Skeletal muscle tissue (tissue), 4 donors: ENCODE results near the gene TMEFF1. TPM values are rescaled to one million over a fixed set of nuclear protein-coding genes. Genes with fewer than 3 reads are reported as not detected.
A peak's percentile ranks its signal among the peaks of the same experiment; 100 is the strongest.
"Not testable (repeated sequence)": the region's sequence is repeated elsewhere in the genome, so short reads cannot be mapped to it uniquely, and the experiment has no call there.

Experiments used
- H3K27ac ChIP-seq: one replicate; pipeline ENCODE4 v1.7.0; 2013; ENCODE audit warnings: mild to moderate bottlenecking, low read depth, low read length, inconsistent platforms
- H3K27me3 ChIP-seq, 3 donors: one replicate each; pipeline ENCODE4 v1.7.0; 2013; ENCODE audit warnings: low read length in 3 of 3; ENCODE audit not compliant: control insufficient read depth in 3 of 3, insufficient read depth in 3 of 3
- H3K36me3 ChIP-seq, 3 donors: one replicate each; pipeline ENCODE4 v1.7.0; 2013; ENCODE audit warnings: low read length in 3 of 3; ENCODE audit not compliant: control insufficient read depth in 3 of 3, insufficient read depth in 3 of 3
- H3K4me1 ChIP-seq, 3 donors: one replicate each; pipeline ENCODE4 v1.7.0; 2013; ENCODE audit warnings: low read length in 3 of 3, mild to moderate bottlenecking in 3 of 3; ENCODE audit not compliant: control insufficient read depth in 3 of 3, insufficient read depth in 3 of 3
- H3K4me3 ChIP-seq, 3 donors: one replicate each; pipeline ENCODE4 v1.7.0; 2013; ENCODE audit warnings: low read length in 3 of 3
- H3K9ac ChIP-seq, 3 donors: one replicate each; pipeline ENCODE4 v1.7.0; 2013; ENCODE audit warnings: low read length in 3 of 3, mild to moderate bottlenecking in 3 of 3, moderate library complexity in 2 of 3, low read depth in 1 of 3
- H3K9me3 ChIP-seq, 3 donors: one replicate each; pipeline ENCODE4 v1.7.0; 2013; ENCODE audit warnings: low read length in 3 of 3; ENCODE audit not compliant: control insufficient read depth in 3 of 3
- total RNA-seq: library from RNA; depleted of rRNA; stranded (reverse); fragments of >200 nt; gene quantifications from one replicate; pipeline ENCODE4 v1.2.3, GENCODE V29; 2014
- donor health status: Osteomylitis.

The TMEFF1 gene
- total RNA-seq, 1 donor from 2014 or later: not detected

DNA sequence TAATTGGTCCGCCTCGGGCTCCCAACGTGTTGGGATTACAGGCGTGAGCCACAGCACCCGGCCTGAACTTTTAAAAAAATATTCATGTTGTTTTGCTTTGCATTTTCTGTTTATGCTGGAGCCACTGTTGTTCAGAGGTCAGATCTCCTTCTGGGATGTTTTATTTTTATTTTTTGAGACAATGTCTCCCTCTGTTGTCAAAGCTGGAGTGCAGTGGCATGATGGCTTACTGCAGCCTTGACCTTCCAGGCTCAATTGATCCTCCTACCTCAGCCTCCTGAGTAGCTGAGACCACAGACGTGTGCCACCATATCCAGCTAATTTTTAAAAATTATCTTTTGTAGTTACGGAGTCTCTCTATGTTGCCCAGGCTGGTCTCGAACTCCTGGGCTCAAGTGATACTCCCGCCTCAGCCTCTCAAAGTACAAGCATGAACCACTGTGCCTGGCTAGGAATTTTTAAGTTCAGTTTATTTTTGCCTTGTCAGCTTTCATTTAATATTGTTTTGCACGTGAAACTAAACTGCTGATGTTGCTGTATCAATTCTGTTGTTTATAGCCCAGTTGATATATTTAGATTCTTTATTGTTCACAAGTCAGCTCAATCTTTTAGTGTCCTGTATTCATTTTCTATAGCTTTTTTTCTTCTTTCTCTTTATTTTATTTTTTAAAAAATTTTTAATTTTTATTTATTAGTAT is 13.7 kb downstream of the TMEFF1 start:
- no peak overlapping the region for H3K4me3 ChIP-seq
- H3K27me3 ChIP-seq: no peaks in the 10 kb centered on the region
- H3K4me1 ChIP-seq: no peaks in the 10 kb centered on the region
- no peak overlapping the region for H3K27ac ChIP-seq
- H3K36me3 ChIP-seq: no peaks in the 10 kb centered on the region
- H3K9ac ChIP-seq: no peak overlapping the region
- H3K9me3 ChIP-seq: no peaks in the 10 kb centered on the region

DNA sequence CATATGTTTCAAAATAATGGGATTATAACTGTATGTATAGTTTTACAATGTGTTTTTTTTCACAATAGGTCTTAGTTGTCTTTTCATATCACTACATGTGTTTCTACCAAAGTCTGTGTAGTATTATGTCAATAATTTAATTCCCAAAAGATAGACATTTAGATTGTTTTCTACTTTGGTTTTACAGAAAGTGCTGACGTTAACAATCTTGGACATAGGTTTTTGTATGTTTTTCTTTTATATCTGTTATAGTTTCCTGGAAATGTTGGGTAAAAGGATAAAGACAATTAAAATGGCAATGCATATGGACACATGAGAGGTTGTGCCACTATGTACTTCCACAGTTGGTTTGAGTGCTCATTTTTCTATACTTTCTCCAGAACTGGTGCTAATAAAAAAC is 15.2 kb downstream of the TMEFF1 start:
- H3K36me3 ChIP-seq: no peaks in the 10 kb centered on the region
- no peaks in the 10 kb centered on the region for H3K4me1 ChIP-seq
- no peak overlapping the region for H3K27ac ChIP-seq
- H3K4me3 ChIP-seq: no peak overlapping the region
- no peaks in the 10 kb centered on the region for H3K27me3 ChIP-seq
- H3K9ac ChIP-seq: no peak overlapping the region
- no peaks in the 10 kb centered on the region for H3K9me3 ChIP-seq

DNA sequence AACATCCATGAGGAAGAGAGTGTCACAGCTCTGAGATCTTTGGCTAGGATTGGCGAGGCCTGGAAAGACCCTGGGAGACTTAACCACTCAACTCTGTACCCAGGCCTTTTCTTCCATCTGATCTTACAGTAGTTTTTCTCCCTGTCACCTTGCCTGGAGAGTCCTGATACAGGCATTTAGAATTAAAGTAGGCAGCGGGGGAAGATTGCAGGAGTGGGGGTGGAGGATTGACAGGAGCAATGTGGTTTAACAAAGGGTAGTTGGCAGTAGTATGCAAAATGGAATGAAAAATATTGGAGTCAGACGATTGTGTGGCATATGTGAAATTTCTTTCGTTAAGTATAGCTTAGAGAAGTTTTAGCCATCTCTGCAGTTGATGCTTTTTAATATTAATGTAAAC is 16.9 kb downstream of the TMEFF1 start:
- Histone ChIP-seq H3K36me3 (no peaks in the 10 kb centered on the region), H3K9me3 (no peaks in the 10 kb centered on the region), H3K4me3 (no peak overlapping the region), H3K27me3 (no peaks in the 10 kb centered on the region), H3K27ac (no peak overlapping the region), H3K9ac (no peak overlapping the region), H3K4me1 (no peaks in the 10 kb centered on the region)

DNA sequence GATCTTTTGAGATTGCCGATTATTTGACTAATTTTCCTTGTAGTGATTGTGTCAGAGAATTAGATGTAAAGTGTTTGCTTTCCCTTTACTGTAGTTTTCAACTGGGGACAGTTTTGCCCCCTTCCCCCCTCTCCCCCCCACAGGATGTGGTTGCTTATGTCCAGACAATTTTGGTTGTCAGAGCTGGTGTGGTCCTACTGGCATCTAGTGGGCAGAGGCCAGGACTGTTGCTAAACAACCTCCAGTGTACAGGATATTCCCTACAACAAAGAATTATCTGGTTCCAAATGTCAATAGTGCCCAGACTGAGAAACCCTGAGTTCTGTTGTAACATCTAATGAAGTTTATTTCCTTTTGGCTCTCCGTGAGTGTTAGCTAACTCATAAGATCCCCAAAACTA is 20.0 kb downstream of the TMEFF1 start:
- Histone ChIP-seq H3K36me3 (no peaks in the 10 kb centered on the region), H3K4me1 (no peaks in the 10 kb centered on the region), H3K27ac (no peak overlapping the region), H3K9ac (peak overlapping the region in 1 of 3 donors; percentile 41), H3K9me3 (no peaks in the 10 kb centered on the region), H3K27me3 (no peaks in the 10 kb centered on the region), H3K4me3 (no peak overlapping the region)

DNA sequence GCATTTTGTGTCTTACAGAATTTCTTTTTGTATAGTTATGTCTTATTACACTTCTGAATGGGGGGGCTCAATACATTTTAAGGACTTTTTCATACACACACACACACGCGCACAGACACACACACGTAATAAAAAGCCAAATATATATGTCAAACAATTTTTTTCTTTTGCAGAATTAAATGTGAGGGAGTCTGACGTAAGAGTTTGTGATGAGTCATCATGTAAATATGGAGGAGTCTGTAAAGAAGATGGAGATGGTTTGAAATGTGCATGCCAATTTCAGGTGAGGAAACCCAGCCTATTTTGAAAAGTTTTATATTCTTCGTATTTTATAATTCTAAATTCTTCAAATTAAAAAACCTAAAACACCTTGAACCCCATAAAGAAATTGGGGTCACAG is 25.6 kb downstream of the TMEFF1 start:
- Histone ChIP-seq H3K9ac (no peak overlapping the region), H3K4me3 (no peak overlapping the region), H3K4me1 (no peaks in the 10 kb centered on the region), H3K27me3 (no peaks in the 10 kb centered on the region), H3K36me3 (no peaks in the 10 kb centered on the region), H3K27ac (no peak overlapping the region), H3K9me3 (no peaks in the 10 kb centered on the region)

DNA sequence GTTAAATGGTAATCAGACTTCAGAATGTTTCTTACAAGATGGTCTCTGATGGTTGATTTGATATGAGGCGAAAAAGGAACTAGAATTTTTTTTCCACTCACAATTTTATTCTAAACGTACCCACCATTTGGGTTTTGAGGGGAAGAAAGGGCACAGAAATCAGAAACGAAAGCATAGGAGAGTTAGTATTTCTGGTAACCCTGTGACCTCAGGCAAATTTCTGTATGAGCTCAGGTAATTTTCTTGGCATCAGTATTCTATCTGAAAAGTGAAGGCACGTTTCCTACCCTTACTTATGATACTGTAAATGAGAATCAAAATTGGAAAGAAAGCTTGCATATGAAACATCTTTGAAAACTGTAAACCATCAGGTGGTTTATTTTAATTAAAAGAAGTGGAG is 26.5 kb downstream of the TMEFF1 start:
- Histone ChIP-seq H3K4me3 (no peak overlapping the region), H3K27ac (no peak overlapping the region), H3K27me3 (no peaks in the 10 kb centered on the region), H3K36me3 (no peaks in the 10 kb centered on the region), H3K9ac (no peak overlapping the region), H3K4me1 (no peaks in the 10 kb centered on the region), H3K9me3 (no peaks in the 10 kb centered on the region)

DNA sequence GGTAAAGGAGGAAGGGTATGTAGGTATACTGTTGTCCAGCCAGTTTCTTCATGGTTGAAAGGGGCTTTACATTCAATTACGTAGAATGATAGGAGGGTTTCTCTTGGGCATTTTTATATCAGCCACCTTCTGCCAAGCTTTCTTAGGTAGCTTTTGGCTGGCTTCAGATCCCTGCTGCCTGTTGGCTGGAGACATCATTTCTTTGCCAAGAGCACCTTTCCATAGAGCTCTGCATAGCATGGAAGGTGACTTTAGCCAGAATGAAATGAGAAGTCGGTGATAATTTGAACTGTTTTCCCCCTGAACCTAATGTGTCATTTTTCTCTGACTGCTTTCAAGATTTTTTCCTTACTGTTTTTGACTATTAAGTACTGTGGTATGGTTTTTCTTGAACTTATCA is 26.9 kb downstream of the TMEFF1 start:
- Histone ChIP-seq H3K9ac (no peak overlapping the region), H3K4me1 (no peaks in the 10 kb centered on the region), H3K27ac (no peak overlapping the region), H3K27me3 (no peaks in the 10 kb centered on the region), H3K9me3 (no peaks in the 10 kb centered on the region), H3K36me3 (no peaks in the 10 kb centered on the region), H3K4me3 (no peak overlapping the region)

DNA sequence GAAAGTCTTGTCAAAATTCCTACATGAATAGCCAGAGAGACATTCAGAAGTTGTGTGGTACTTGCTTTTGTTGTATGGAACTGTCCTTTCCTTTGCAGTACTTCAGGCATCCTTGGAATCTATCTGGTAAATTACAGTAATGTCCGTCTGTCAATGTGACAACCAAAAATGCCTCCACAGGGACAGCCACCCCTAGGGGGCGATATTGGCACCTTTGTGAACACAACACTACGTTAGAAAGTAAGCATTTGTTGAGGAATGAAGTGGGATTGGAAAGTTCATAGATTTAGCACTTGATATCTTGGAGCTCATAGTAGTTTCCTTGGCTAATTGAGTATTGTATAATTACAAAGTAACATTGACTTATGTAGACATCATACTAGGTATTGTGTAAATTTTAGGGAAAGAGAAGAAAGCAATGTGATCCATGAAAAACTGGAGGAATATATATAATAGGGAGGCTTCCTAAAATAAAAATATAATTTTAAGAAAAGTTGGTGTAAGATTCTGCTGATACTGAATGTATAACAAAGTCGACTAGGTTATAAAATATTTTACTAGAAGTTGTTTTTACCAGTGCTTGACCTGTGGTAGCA is 32.7 kb downstream of the TMEFF1 start:
- no peaks in the 10 kb centered on the region for H3K27me3 ChIP-seq
- no peak overlapping the region for H3K27ac ChIP-seq
- H3K9ac ChIP-seq: no peak overlapping the region
- no peak overlapping the region for H3K4me3 ChIP-seq
- no peaks in the 10 kb centered on the region for H3K9me3 ChIP-seq
- H3K4me1 ChIP-seq: no peaks in the 10 kb centered on the region
- no peaks in the 10 kb centered on the region for H3K36me3 ChIP-seq

DNA sequence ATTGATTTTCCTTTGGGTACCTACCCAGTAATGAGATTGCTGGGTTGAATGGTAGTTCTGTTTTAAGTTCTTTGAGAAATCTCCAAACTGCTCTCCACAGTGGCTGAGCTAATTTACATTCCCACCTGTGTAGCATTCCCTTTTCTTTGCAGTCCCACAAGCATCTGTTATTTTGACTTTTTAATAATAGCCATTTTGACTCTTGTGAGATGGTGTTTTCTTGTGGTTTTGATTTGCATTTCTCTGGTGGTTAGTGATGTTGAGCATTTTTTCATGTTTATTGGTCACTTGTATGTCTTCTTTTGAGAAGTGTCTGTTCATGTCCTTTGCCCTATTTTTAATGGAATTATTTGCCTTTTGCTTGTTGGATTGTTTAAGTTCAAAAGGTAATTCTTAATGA is 34.4 kb downstream of the TMEFF1 start:
- H3K36me3 ChIP-seq, H3K9me3 ChIP-seq, H3K4me1 ChIP-seq, H3K4me3 ChIP-seq, H3K27me3 ChIP-seq, H3K27ac ChIP-seq, H3K9ac ChIP-seq: not testable (repeated sequence)

DNA sequence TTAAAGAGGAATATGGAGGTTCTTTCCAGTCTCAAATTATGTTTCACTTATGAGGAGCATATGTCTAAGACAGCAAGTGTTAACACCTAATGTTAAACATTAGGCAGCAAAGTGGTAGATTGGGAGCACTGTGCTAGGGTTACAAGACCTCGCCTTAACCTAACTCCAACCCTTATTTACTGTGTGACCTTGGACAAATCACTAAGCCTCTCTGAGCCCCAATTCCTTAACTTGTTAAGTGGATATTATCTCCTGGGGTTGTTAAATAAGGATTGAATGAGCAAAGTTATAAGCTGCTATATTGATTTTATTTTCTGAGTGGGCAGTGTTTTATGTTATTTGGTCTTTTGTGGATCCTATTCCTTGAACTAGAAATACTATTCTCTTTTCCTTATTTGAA is 38.3 kb downstream of the TMEFF1 start:
- Histone ChIP-seq H3K27ac (no peak overlapping the region), H3K36me3 (no peaks in the 10 kb centered on the region)

More for the DNA sequence above, 38.3 kb downstream of the TMEFF1 start:
- no peak overlapping the region for H3K4me3 ChIP-seq
- no peaks in the 10 kb centered on the region for H3K4me1 ChIP-seq
- H3K9ac ChIP-seq: no peak overlapping the region
- no peaks in the 10 kb centered on the region for H3K9me3 ChIP-seq
- no peaks in the 10 kb centered on the region for H3K27me3 ChIP-seq
